ENCODE results near the gene P2RX3. TPM values are rescaled to one million over a fixed set of nuclear protein-coding genes. Genes with fewer than 3 reads are reported as not detected.
"Not testable (repeated sequence)": the region's sequence is repeated elsewhere in the genome, so short reads cannot be mapped to it uniquely, and the experiment has no call there.

Gene P2RX3
- total RNA-seq, 1 donor from 2014 or later: not detected

GRCh38 chr11:57324154-57324885 lies 13.8 kb upstream of the P2RX3 start:
- no peak for DNase-seq (ENCODE audit: extremely low read depth, low read depth, low spot score)

GRCh38 chr11:57324886-57325734 lies 13.0 kb upstream of the P2RX3 start, which contains the start of gene TNKS1BP1:
Gene TNKS1BP1, minus strand, starts transcription at chr11:57324952. Its CDS starts 3,067 bp downstream, at chr11:57321885.
- no peak for DNase-seq (ENCODE audit: extremely low read depth, low read depth, low spot score)

- no peak for DNase-seq (ENCODE audit: extremely low read depth, low read depth, low spot score)
Observed at GRCh38 chr11:57325735-57326048, 12.5 kb upstream of the P2RX3 start.

- DNase-seq (ENCODE audit: extremely low read depth, low read depth, low spot score): no peak
Observed at GRCh38 chr11:57327721-57328120, 10.4 kb upstream of the P2RX3 start.

GRCh38 chr11:57330029-57330428 lies 8.1 kb upstream of the P2RX3 start:
- no peak for DNase-seq (ENCODE audit: extremely low read depth, low read depth, low spot score)

- DNase-seq (ENCODE audit: extremely low read depth, low read depth, low spot score): no peak
Observed at GRCh38 chr11:57331720-57332119, 6.4 kb upstream of the P2RX3 start.

- no peak for DNase-seq (ENCODE audit: extremely low read depth, low read depth, low spot score)
Observed at GRCh38 chr11:57332694-57333440, 5.3 kb upstream of the P2RX3 start.

- DNase-seq (ENCODE audit: extremely low read depth, low read depth, low spot score): no peak
Observed at GRCh38 chr11:57335023-57335342, 3.2 kb upstream of the P2RX3 start.

GRCh38 chr11:57335343-57336110 lies 2.6 kb upstream of the P2RX3 start, which contains the start of gene SSRP1:
Gene SSRP1, minus strand, starts transcription at chr11:57335892. Its CDS starts 771 bp downstream, at chr11:57335121.
- DNase-seq (ENCODE audit: extremely low read depth, low read depth, low spot score): no peak

GRCh38 chr11:57336111-57336666 lies 2.0 kb upstream of the P2RX3 start:
- DNase-seq (ENCODE audit: extremely low read depth, low read depth, low spot score): no peak

GRCh38 chr11:57336856-57337255 lies 1.3 kb upstream of the P2RX3 start:
- DNase-seq (ENCODE audit: extremely low read depth, low read depth, low spot score): not testable (repeated sequence)

- no peak for DNase-seq (ENCODE audit: extremely low read depth, low read depth, low spot score)
Observed at GRCh38 chr11:57339328-57339727, 1.2 kb downstream of the P2RX3 start.

GRCh38 chr11:57340039-57340615 lies 2.0 kb downstream of the P2RX3 start:
- DNase-seq (ENCODE audit: extremely low read depth, low read depth, low spot score): no peak

- no peak for DNase-seq (ENCODE audit: extremely low read depth, low read depth, low spot score)
Observed at GRCh38 chr11:57341250-57341808, 3.2 kb downstream of the P2RX3 start.

GRCh38 chr11:57342702-57343101 lies 4.5 kb downstream of the P2RX3 start:
- DNase-seq (ENCODE audit: extremely low read depth, low read depth, low spot score): no peak

- DNase-seq (ENCODE audit: extremely low read depth, low read depth, low spot score): no peak
Observed at GRCh38 chr11:57343825-57344224, 5.7 kb downstream of the P2RX3 start.

GRCh38 chr11:57344826-57345225 lies 6.7 kb downstream of the P2RX3 start:
- DNase-seq (ENCODE audit: extremely low read depth, low read depth, low spot score): no peak

GRCh38 chr11:57345555-57346211 lies 7.5 kb downstream of the P2RX3 start:
- no peak for DNase-seq (ENCODE audit: extremely low read depth, low read depth, low spot score)

- no peak for DNase-seq (ENCODE audit: extremely low read depth, low read depth, low spot score)
Observed at GRCh38 chr11:57347336-57347735, 9.2 kb downstream of the P2RX3 start.

Data from glomerular endothelial cell (primary cell).